ENCODE results near the gene QSOX1. TPM values are rescaled to one million over a fixed set of nuclear protein-coding genes. Genes with fewer than 3 reads are reported as not detected.
A peak's percentile ranks its signal among the peaks of the same experiment; 100 is the strongest.

The QSOX1 gene
- total and polyA plus RNA-seq, 2 experiments from 2014 or later: 225 to 257 TPM

DNA sequence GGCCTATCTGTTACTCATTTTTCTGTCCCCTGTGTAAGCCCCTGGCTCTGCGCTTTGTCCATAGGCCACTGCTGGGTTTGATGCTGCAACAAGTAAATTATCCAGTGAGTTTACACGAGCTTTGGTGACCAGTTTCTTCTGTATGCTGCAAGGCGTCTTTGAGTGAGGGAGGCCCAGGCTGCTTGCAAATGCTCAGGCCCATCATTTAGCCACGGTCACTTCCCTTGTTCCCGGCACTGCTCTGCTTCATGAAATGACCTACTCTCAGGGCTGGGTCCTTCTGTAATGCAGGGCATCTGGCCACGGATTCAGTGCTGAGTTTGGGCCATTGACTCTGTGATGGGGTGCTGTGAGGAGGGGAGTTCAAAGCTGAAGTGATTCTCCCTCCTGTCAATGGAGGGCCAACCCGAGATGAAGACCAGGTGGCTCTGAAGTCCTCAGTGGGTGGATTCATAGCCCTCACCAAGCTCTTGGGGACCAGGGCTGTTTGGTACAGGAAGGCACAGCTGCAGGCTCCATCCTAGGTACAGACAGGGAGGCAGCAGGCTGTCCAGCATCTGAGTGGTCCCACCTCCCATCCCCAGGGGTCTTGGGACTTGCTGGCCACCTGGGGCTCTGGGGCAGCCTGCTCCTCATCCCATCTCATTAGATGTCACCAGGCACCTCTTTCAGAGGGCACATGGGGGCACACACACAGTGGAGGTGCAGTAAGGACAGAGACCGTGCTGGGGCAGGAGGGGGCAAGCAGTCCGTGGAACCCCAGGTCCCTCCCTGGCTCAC is 97.0 kb downstream of the QSOX1 start:
- H3K9me3 ChIP-seq (ENCODE audit: low read depth): no peaks in the 10 kb centered on the region
- no peaks in the 10 kb centered on the region for H3K36me3 ChIP-seq (replicated peaks; ENCODE audit: insufficient read depth, low read depth)
- H3K4me2 ChIP-seq: no peak overlapping the region
- H4K20me1 ChIP-seq (ENCODE audit: insufficient read depth, poor library complexity, severe bottlenecking): no peaks in the 10 kb centered on the region
- H2AFZ ChIP-seq: no peak overlapping the region
- no peak overlapping the region for H3K27ac ChIP-seq
- no peak for TF ChIP-seq EZH2 (IDR thresholded peaks at IDR 0.05; ENCODE audit: borderline replicate concordance)
- no peak for TF ChIP-seq EZH2phosphoT487 (IDR thresholded peaks at IDR 0.05; ENCODE audit: low read depth, severe bottlenecking, unreplicated experiment)
- TF ChIP-seq, protein P1, sequence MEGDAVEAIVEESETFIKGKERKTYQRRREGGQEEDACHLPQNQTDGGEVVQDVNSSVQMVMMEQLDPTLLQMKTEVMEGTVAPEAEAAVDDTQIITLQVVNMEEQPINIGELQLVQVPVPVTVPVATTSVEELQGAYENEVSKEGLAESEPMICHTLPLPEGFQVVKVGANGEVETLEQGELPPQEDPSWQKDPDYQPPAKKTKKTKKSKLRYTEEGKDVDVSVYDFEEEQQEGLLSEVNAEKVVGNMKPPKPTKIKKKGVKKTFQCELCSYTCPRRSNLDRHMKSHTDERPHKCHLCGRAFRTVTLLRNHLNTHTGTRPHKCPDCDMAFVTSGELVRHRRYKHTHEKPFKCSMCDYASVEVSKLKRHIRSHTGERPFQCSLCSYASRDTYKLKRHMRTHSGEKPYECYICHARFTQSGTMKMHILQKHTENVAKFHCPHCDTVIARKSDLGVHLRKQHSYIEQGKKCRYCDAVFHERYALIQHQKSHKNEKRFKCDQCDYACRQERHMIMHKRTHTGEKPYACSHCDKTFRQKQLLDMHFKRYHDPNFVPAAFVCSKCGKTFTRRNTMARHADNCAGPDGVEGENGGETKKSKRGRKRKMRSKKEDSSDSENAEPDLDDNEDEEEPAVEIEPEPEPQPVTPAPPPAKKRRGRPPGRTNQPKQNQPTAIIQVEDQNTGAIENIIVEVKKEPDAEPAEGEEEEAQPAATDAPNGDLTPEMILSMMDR (IDR thresholded peaks at IDR 0.05; ENCODE audit: poor library complexity): no peak
- WGBS (ENCODE audit: low lambda C conversion rate, missing lambda C conversion rate): 87% methylated on average over 9 of the region's 9 CpGs
- no peak overlapping the region for H3K4me3 ChIP-seq
- H3K9me2 ChIP-seq (replicated peaks; ENCODE audit: insufficient read depth): no peaks in the 10 kb centered on the region
- H3K4me1 ChIP-seq (ENCODE audit: insufficient read depth): no peaks in the 10 kb centered on the region
- no peaks in the 10 kb centered on the region for H3K27me3 ChIP-seq
- DNase-seq (ENCODE audit: low spot score): no peak
- no peaks in the 10 kb centered on the region for H3K79me2 ChIP-seq

DNA sequence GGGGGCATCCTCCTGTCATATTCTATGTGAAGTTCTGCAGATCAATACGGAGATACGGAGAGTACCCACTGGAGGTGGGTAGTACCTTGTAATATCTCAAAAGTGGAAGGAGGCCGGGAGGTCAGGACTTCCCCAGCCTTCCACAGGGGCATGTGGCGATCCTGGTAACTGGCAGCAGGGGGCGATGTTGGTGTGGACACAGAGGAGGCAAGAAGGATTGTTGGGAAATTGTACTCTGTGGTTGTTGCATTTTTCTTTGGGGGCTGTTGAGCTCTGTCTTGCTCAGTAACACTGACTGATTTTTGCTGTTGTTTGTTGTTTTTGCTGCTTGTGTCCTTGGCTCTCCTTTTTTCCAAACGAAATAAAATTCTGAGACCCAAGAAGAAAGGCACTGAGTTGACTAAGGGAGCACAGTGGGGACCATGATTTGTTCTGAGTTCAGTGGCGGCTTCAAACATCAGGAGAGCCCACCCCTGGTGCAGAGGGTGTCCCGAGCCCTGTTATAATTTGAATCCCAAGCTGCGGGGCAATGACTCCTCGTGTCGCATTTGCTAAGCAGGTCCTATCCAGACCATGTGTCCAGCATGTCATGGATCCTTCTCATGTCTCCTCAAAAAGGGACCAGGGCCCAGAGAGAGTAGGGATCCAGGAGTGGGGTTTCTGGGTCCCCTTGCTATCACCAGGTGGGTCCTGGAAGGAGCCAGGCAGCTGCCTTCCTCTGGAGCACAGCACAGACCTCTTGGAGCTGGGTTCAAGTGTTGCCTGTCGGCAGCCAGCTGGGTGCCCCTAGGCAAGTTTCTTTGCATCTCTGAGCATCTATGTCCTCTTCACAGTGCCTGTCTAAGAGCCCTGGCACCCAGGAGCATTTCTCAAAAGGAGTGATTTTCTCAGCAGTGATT is 98.2 kb downstream of the QSOX1 start:
- H3K9me3 ChIP-seq (ENCODE audit: low read depth): no peaks in the 10 kb centered on the region
- no peak overlapping the region for H3K4me2 ChIP-seq
- H3K27me3 ChIP-seq: no peaks in the 10 kb centered on the region
- H3K4me3 ChIP-seq: no peak overlapping the region
- 64% methylated on average over 12 of the region's 12 CpGs for WGBS (ENCODE audit: low lambda C conversion rate, missing lambda C conversion rate)
- H3K79me2 ChIP-seq: no peaks in the 10 kb centered on the region
- H4K20me1 ChIP-seq (ENCODE audit: insufficient read depth, poor library complexity, severe bottlenecking): no peaks in the 10 kb centered on the region
- no peaks in the 10 kb centered on the region for H3K4me1 ChIP-seq (ENCODE audit: insufficient read depth)
- H3K9me2 ChIP-seq (replicated peaks; ENCODE audit: insufficient read depth): no peaks in the 10 kb centered on the region
- TF ChIP-seq EZH2phosphoT487 (IDR thresholded peaks at IDR 0.05; ENCODE audit: low read depth, severe bottlenecking, unreplicated experiment): no peak
- TF ChIP-seq, protein P1 (IDR thresholded peaks at IDR 0.05; ENCODE audit: poor library complexity): peak; percentile 68
- peak; percentile 75 for DNase-seq (ENCODE audit: low spot score)
- H3K36me3 ChIP-seq (replicated peaks; ENCODE audit: insufficient read depth, low read depth): no peaks in the 10 kb centered on the region
- H3K27ac ChIP-seq: no peak overlapping the region
- no peak overlapping the region for H2AFZ ChIP-seq

Other genes starting within 250 kb of the QSOX1 start
- gene CEP350, start 200.1 kb upstream of the QSOX1 start, total RNA-seq: 68.5 and 72.6 TPM in 2 replicates
- gene CEP350, start 200.1 kb upstream of the QSOX1 start, polyA plus RNA-seq: 19.0 and 20.4 TPM in 2 replicates
- 0.03 TPM in 1 of 2 replicates, not detected in the other for gene LHX4, start 75.4 kb downstream of the QSOX1 start, total RNA-seq
- gene LHX4, start 75.4 kb downstream of the QSOX1 start, polyA plus RNA-seq: 0.28 and 0.49 TPM in 2 replicates

Measured in hepatocyte (in vitro differentiated cells).